Stimulated activated CD8-positive, alpha-beta memory T cell treated with anti-CD3 and anti-CD28 coated beads, Interleukin-4, amount 100 ng/mL, for 24 hours (primary cell): ENCODE measurements around the gene CXCR3.
"Not testable (repeated sequence)": the region's sequence is repeated elsewhere in the genome, so short reads cannot be mapped to it uniquely, and the experiment has no call there.

Experiments
- DNase-seq: peaks from one replicate; pipeline ENCODE4 v3.0.0-alpha.2; 2020; ENCODE audit warnings: low read depth

Gene CXCR3

GRCh38 chrX:71636438-71637252 lies 18.3 kb upstream of the CXCR3 start:
- no peak for DNase-seq

GRCh38 chrX:71634366-71634765 lies 16.1 kb upstream of the CXCR3 start:
- no peak for DNase-seq

- no peak for DNase-seq
Measured at GRCh38 chrX:71632923-71633657, 14.8 kb upstream of the CXCR3 start.

GRCh38 chrX:71629467-71629866 lies 11.2 kb upstream of the CXCR3 start:
- no peak for DNase-seq

- DNase-seq, result no peak
Measured at GRCh38 chrX:71627588-71628404, 9.5 kb upstream of the CXCR3 start.

- no peak for DNase-seq
Measured at GRCh38 chrX:71626576-71626975, 8.3 kb upstream of the CXCR3 start.

GRCh38 chrX:71625471-71625870 lies 7.2 kb upstream of the CXCR3 start:
- DNase-seq, result no peak

GRCh38 chrX:71623714-71624113 lies 5.4 kb upstream of the CXCR3 start:
- DNase-seq, result no peak

GRCh38 chrX:71622576-71623450 lies 4.5 kb upstream of the CXCR3 start:
- DNase-seq, result peak; percentile 59

- DNase-seq, result no peak
Measured at GRCh38 chrX:71622032-71622575, 3.8 kb upstream of the CXCR3 start.

GRCh38 chrX:71621603-71622002 lies 3.3 kb upstream of the CXCR3 start:
- DNase-seq, result no peak

- no peak for DNase-seq
Measured at GRCh38 chrX:71619986-71620385, 1.7 kb upstream of the CXCR3 start.

GRCh38 chrX:71619193-71619592 lies 882 bp upstream of the CXCR3 start:
- peak; percentile 48 for DNase-seq

- DNase-seq, result no peak
Measured at GRCh38 chrX:71618787-71619186, 476 bp upstream of the CXCR3 start.

- DNase-seq, result no peak
Measured at GRCh38 chrX:71617742-71618141, 569 bp downstream of the CXCR3 start.

- no peak for DNase-seq
Measured at GRCh38 chrX:71616672-71617529, 1.4 kb downstream of the CXCR3 start.

- no peak for DNase-seq
Measured at GRCh38 chrX:71615954-71616353, 2.4 kb downstream of the CXCR3 start.

- no peak for DNase-seq
Measured at GRCh38 chrX:71615056-71615455, 3.3 kb downstream of the CXCR3 start.

GRCh38 chrX:71612256-71612655 lies 6.1 kb downstream of the CXCR3 start:
- no peak for DNase-seq

GRCh38 chrX:71611736-71612135 lies 6.6 kb downstream of the CXCR3 start:
- not testable (repeated sequence) for DNase-seq
